ENCODE measurements around the gene C6orf136. TPM values are rescaled to one million over a fixed set of nuclear protein-coding genes. Genes with fewer than 3 reads are reported as not detected.
A peak's percentile ranks its signal among the peaks of the same experiment; 100 is the strongest.

C6orf136 gene
- total RNA-seq: 10 to 100 TPM; 30.1 to 39.3 TPM
- long read RNA-seq, transcript C6orf136-201 (6 exons, 1,978 nt): major isoform, 5 of 15 reads
- long read RNA-seq, partial matches to known transcripts: 4 of 15 reads
- long read RNA-seq, other reads (novel, unspliced or antisense): 3 of 15 reads

- intact Hi-C loops (cut with DNase I): no loop called here
- ATAC-seq: peak; percentile 93
- DNase-seq: peak; percentile 96
These were observed at the start of gene C6orf136 for GRCh38 chr6:30646450-30647241. C6orf136 (plus strand) TSS chr6:30647133; CDS start chr6:30647232, 99 bp downstream.

- peak; percentile 71 to 77 for ATAC-seq
- intact Hi-C loops (cut with DNase I): loop anchor here in 1 of 2 donors (5.0 kb wide), 1 partner anchor 115 kb away; no protein-coding TSS in a partner anchor
These were observed 49.4 kb upstream of the C6orf136 start for GRCh38 chr6:30597315-30598144.

GRCh38 chr6:30598912-30599624, 47.9 kb upstream of the C6orf136 start:
- intact Hi-C loops (cut with DNase I): loop anchor here in 1 of 2 donors (5.0 kb wide), 1 partner anchor 117 kb away; no protein-coding TSS in a partner anchor
- ATAC-seq: no peak
- no peak for DNase-seq

More at GRCh38 chr6:30597315-30598144, 49.4 kb upstream of the C6orf136 start:
- DNase-seq: peak; percentile 82

- DNase-seq: no peak
- no peak for ATAC-seq
- intact Hi-C loops (cut with DNase I): loop anchor here in 1 of 2 donors (5.0 kb wide), 1 partner anchor 117 kb away; no protein-coding TSS in a partner anchor
These were observed 47.2 kb upstream of the C6orf136 start for GRCh38 chr6:30599625-30600324.

DNA sequence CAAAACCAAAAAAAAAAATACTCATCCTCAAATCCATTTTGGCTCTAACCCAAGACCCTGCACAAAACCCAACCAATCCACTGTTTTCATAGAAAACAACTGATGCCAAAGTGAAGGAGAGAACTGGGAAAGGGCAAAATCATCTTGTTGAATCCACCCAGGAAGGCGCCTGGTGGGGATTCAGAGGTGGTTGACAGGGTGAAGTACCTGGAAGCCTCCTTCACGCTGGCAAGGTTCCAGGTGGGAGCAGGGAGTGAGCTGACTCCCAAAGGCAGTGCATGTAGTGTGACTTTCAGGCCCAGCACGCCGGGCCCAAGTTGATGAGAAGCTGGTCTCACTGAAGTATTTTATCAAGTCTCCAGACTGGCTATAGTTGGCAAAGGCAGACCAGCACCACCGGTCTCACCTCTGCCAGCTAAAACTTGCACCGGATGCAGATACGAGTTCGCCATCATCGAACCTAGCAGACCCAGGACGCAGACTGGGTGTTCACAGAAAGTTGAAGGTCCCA, 46.4 kb upstream of the C6orf136 start:
- peak; percentile 44 for DNase-seq
- ATAC-seq: no peak
- intact Hi-C loops (cut with DNase I): no loop called here

- intact Hi-C loops (cut with DNase I): no loop called here
- ATAC-seq: no peak
- DNase-seq: no peak
These were observed 45.5 kb upstream of the C6orf136 start for GRCh38 chr6:30601436-30601814.

DNA sequence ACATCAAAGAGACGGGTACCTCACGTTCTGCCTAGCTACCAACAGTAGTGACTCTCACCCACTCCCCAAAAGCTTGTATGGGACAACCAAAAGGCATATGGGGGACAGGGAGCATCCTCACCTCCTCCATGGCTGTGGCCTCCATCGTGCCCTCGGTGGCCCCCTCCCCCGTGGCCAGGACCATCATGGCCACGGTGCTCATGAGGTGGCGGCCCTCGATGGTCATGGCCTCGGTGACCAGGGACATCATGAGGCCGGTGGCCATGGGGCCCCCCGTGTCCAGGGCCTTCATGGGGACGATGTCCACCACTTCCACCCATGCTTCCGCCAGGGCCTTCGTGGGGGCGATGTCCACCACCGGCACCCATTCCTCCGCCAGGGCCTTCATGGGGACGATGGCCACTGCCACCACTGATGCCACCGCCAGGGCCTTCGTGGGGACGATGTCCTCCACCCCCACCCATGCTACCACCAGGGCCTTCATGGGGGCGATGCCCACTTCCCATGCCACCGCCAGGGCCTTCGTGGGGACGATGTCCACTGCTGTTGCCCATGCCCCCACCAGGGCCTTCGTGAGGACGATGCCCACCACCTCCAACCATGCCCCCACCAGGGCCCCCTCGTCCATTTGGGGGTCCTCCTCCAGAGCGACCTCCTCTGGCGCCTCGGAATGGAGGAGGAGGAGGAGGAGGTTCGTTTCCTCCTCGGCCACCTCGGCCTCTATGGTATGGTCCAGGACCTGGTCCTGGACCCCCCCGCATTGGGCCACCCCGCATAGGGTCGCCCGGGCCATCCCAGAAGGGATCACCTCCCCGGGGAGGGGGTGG, 44.9 kb upstream of the C6orf136 start:
- intact Hi-C loops (cut with DNase I): no loop called here
- ATAC-seq: no peak
- no peak for DNase-seq

DNA sequence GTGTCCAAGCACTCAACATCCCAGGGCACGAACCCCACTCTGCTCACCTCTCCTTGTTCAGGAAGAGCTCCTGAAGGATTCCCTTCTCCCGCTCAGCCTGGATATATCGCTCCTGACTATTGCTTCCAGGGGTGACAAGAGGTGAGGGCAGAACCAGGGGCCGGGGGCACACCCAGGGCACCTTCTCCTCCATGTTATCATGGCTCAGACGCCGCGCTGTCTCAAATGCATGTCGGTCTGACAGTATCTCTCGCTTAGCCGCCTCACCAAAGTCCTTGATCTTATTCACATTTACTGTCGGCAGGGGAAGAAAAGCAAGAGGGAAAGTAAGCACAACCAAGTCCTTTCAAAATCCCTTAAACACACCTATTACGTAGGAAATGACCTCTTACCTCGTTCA, 43.0 kb upstream of the C6orf136 start:
- ATAC-seq: no peak
- intact Hi-C loops (cut with DNase I): no loop called here
- no peak for DNase-seq

DNA sequence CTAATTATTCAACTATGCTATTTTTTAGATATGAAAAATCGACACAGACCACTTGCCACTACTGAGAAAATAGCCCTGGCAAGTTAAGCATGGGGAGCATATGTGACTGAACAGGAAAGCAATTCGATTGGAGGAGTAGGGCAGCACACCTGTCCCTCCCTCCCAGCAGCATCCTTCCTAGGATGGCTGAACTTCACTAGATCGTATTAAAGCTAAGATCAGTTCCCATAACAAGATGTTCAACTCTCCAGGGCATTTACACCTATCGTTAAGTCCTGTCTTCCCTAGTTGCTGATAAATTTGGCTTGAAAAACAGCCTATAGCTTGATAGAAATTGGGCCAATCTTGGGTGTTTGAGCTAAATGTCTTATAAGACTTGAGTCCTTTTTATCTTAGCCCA, 36.9 kb upstream of the C6orf136 start:
- intact Hi-C loops (cut with DNase I): no loop called here
- DNase-seq (no peak), ATAC-seq (no peak)

GRCh38 chr6:30611150-30611855, 35.6 kb upstream of the C6orf136 start:
- no peak for DNase-seq
- no peak for ATAC-seq
- intact Hi-C loops (cut with DNase I): no loop called here

- no peak for ATAC-seq
- intact Hi-C loops (cut with DNase I): no loop called here
- DNase-seq: no peak
These were observed 35.1 kb upstream of the C6orf136 start for GRCh38 chr6:30611856-30612194.

GRCh38 chr6:30612213-30612612, 34.7 kb upstream of the C6orf136 start:
- intact Hi-C loops (cut with DNase I): no loop called here

DNA sequence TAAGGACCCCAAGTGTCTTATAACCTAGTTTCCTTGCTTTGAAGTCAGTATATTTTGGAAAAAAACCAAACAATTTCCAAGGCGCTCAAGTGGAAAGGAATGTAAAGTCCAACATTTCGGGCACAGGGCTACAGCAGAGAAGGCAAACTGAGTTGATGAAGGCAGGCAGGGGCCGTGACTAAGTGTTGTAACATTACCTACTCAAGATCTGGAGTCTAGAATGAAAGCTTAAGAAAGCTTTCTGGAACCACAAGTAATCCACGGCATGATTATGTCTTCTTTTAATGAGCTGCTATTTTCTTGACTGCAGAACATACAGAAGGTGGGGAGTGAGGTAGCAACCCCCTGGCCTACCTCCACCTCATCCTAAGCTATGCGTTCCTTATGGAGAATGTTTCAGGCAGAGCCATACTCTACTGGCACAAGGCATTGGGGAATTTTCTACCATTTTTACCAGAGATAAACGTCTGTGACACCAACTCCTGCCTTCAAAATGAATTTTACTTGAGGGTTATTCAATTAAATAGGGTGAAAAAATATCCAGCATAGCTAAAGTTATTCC, 34.2 kb upstream of the C6orf136 start:
- intact Hi-C loops (cut with DNase I): no loop called here
- ATAC-seq: no peak
- no peak for DNase-seq

More at GRCh38 chr6:30612213-30612612, 34.7 kb upstream of the C6orf136 start:
- DNase-seq (no peak), ATAC-seq (no peak)

DNA sequence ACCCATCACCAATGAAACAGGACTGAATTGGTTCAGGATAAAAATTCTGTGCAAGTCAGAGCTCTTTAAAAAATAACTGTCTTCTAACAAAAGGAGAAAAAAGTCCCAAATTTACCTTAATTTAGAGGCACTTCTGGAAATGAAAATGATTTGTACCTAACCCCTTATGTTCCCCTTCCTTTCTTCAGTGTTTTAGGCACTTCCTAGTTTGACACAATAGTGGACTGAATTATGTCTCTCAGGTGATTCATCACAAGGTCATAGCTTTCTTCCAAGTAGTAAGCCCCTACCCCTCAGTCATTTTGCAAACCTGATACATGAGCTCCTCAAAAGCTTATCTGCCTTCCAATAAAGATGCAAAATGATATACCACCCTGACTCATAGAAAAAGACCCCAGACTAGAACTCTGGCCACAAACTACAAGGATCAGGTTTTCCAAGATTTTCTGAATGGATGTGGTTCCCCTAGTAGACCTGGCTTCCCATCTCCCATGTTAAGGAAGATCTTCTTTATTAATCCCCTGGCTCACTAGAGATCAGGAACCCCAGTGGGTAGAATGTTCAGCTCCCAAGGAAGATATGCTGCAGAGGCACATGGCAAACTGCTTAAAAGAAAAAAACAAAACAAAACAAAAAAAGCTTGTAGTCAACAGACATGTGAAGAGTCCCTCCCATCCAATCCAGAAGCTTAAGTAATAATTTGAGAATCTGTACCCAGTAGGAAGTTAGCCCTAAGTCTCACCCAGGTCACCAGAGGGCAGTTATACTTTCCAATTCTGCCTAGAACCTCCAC, 33.5 kb upstream of the C6orf136 start:
- intact Hi-C loops (cut with DNase I): no loop called here
- no peak for ATAC-seq
- DNase-seq: no peak

- intact Hi-C loops (cut with DNase I): no loop called here
- no peak for ATAC-seq
- no peak for DNase-seq
These were observed 32.7 kb upstream of the C6orf136 start for GRCh38 chr6:30614044-30614842.
